Colon (tissue), 2 donors: ENCODE data around the gene PCSK6.

Experiments
- FAIRE-seq: peaks from 2 replicates; lab custom pipeline; 2012; peaks lifted over from hg19 to GRCh38; lab: Jason Lieb, UNC
- donor health status: control.
- donor health status: control.

PCSK6 gene

GRCh38 chr15:101522621-101523559 is 33.4 kb upstream of the PCSK6 start:
- no peak for FAIRE-seq

GRCh38 chr15:101522091-101522490 is 32.6 kb upstream of the PCSK6 start:
- no peak for FAIRE-seq

GRCh38 chr15:101521591-101521990 is 32.1 kb upstream of the PCSK6 start:
- no peak for FAIRE-seq

- no peak for FAIRE-seq
Measured at GRCh38 chr15:101521069-101521468, 31.6 kb upstream of the PCSK6 start.

- FAIRE-seq, result no peak
Measured at GRCh38 chr15:101520395-101520794, 30.9 kb upstream of the PCSK6 start.

- FAIRE-seq, result no peak
Measured at GRCh38 chr15:101517504-101517903, 28.0 kb upstream of the PCSK6 start.

GRCh38 chr15:101514318-101514717 is 24.8 kb upstream of the PCSK6 start:
- FAIRE-seq, result no peak

- FAIRE-seq, result no peak
Measured at GRCh38 chr15:101511717-101512116, 22.2 kb upstream of the PCSK6 start.

- FAIRE-seq, result no peak
Measured at GRCh38 chr15:101510212-101511197, 21.0 kb upstream of the PCSK6 start.

- FAIRE-seq, result no peak
Measured at GRCh38 chr15:101509279-101509678, 19.8 kb upstream of the PCSK6 start.

GRCh38 chr15:101506491-101506890 is 17.0 kb upstream of the PCSK6 start:
- FAIRE-seq, result no peak

- no peak for FAIRE-seq
Measured at GRCh38 chr15:101505610-101506337, 16.3 kb upstream of the PCSK6 start.

- no peak for FAIRE-seq
Measured at GRCh38 chr15:101504866-101505609, 15.5 kb upstream of the PCSK6 start.

GRCh38 chr15:101504373-101504772 is 14.9 kb upstream of the PCSK6 start:
- no peak for FAIRE-seq

GRCh38 chr15:101503296-101503599 is 13.7 kb upstream of the PCSK6 start:
- FAIRE-seq, result no peak

- FAIRE-seq, result no peak
Measured at GRCh38 chr15:101502572-101503295, 13.2 kb upstream of the PCSK6 start.

GRCh38 chr15:101501703-101502373 is 12.3 kb upstream of the PCSK6 start:
- FAIRE-seq, result no peak

GRCh38 chr15:101500865-101501551 is 11.5 kb upstream of the PCSK6 start:
- FAIRE-seq, result no peak

GRCh38 chr15:101499863-101500713 is 10.6 kb upstream of the PCSK6 start:
- no peak for FAIRE-seq
